Activated CD4-positive, alpha-beta T cell treated with anti-CD3 and anti-CD28 coated beads, Interleukin-2, amount 10 ng/mL, durations not matched to agents 24 days and 14 days (primary cell): ENCODE results near the gene MOB3B. TPM values are rescaled to one million over a fixed set of nuclear protein-coding genes. Genes with fewer than 3 reads are reported as not detected.
"Not testable (repeated sequence)": the region's sequence is repeated elsewhere in the genome, so short reads cannot be mapped to it uniquely, and the experiment has no call there.

ENCODE experiments used
- DNase-seq: peaks from one replicate; pipeline ENCODE4 v3.0.0; 2022
- H3K27ac Mint-ChIP-seq: one replicate; pipeline ENCODE4 v1.8.0; 2022; ENCODE audit warnings: mild to moderate bottlenecking, mixed read lengths
- H3K27me3 Mint-ChIP-seq: one replicate; pipeline ENCODE4 v1.8.0; 2022; ENCODE audit warnings: mixed read lengths
- H3K36me3 Mint-ChIP-seq: one replicate; pipeline ENCODE4 v1.8.0; 2022; ENCODE audit warnings: low read depth, mild to moderate bottlenecking, mixed read lengths
- H3K4me1 Mint-ChIP-seq: one replicate; pipeline ENCODE4 v1.8.0; 2021; ENCODE audit warnings: mixed read lengths
- H3K4me3 Mint-ChIP-seq: one replicate; pipeline ENCODE4 v1.8.0; 2022; ENCODE audit warnings: mild to moderate bottlenecking, moderate library complexity, mixed read lengths
- H3K9me3 Mint-ChIP-seq: one replicate; pipeline ENCODE4 v1.8.0; 2021; ENCODE audit warnings: mixed read lengths
- intact Hi-C: fragments of 100-400 bp; cut with micrococcal nuclease; formaldehyde crosslinking; loops from one replicate; pipeline ENCODE4 v1.15.1; 2023
- total RNA-seq: library from RNA; stranded (reverse); gene quantifications from 2 replicates; pipeline ENCODE4 v1.2.3, GENCODE V29; 2022

Gene MOB3B
- total RNA-seq, 1 donor from 2014 or later: 0.82 TPM

- peaks cover 3% of the 10 kb centered on the region for H3K27me3 Mint-ChIP-seq
- peaks cover 7% of the 10 kb centered on the region for H3K9me3 Mint-ChIP-seq
- H3K4me3 Mint-ChIP-seq: no peak overlapping the region
- no peaks in the 10 kb centered on the region for H3K36me3 Mint-ChIP-seq
- H3K27ac Mint-ChIP-seq: no peak overlapping the region
- intact Hi-C loops: no loop called here
- no peaks in the 10 kb centered on the region for H3K4me1 Mint-ChIP-seq
- DNase-seq: no peak
These were observed 78.3 kb downstream of the MOB3B start for GRCh38 chr9:27451207-27451797.

- Mint-ChIP-seq H3K9me3 (peaks cover 4% of the 10 kb centered on the region), H3K27ac (no peak overlapping the region), H3K27me3 (peaks cover 3% of the 10 kb centered on the region), H3K4me1 (no peaks in the 10 kb centered on the region), H3K4me3 (no peak overlapping the region), H3K36me3 (no peaks in the 10 kb centered on the region)
- intact Hi-C loops: no loop called here
- DNase-seq: no peak
These were observed 78.9 kb downstream of the MOB3B start for GRCh38 chr9:27450752-27451151.

GRCh38 chr9:27448356-27448755 is 81.3 kb downstream of the MOB3B start:
- intact Hi-C loops, H3K36me3 Mint-ChIP-seq, H3K9me3 Mint-ChIP-seq, H3K4me3 Mint-ChIP-seq, DNase-seq, H3K27ac Mint-ChIP-seq, H3K4me1 Mint-ChIP-seq, H3K27me3 Mint-ChIP-seq: not testable (repeated sequence)

DNA sequence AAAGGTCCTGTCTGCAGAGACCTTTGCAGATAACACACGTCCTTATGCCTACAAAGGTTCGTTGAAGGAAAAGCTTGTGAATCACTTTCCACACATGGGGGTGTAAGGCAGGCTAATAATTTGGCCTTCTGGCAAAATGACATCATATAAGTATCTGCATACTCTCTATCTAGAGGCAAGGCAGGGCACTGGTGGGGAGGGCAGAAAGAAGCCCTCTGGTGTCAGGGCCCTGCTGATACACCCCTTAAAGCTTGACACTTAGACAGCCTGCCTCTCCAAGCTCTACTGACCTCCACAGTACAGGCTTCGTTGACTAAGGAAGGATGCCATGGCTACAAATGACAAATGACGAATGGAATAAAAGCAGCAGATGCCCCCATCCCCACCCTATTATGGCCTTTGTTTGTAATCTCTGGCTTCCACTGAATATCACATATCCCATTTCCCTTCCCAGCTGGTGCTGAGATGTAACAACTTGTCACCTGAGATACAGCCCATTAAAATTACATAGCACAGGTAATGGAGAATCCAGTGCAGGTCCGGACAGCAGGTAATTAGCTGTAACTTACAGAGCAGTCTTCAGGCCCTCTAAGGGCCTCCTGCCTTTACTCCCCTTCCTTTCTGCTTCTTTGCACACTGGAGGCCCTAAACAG is 82.5 kb downstream of the MOB3B start:
- DNase-seq: no peak
- Mint-ChIP-seq H3K4me1 (no peaks in the 10 kb centered on the region), H3K27ac (no peak overlapping the region), H3K36me3 (no peaks in the 10 kb centered on the region), H3K27me3 (peaks cover 3% of the 10 kb centered on the region), H3K4me3 (no peak overlapping the region), H3K9me3 (no peaks in the 10 kb centered on the region)
- intact Hi-C loops: no loop called here

DNA sequence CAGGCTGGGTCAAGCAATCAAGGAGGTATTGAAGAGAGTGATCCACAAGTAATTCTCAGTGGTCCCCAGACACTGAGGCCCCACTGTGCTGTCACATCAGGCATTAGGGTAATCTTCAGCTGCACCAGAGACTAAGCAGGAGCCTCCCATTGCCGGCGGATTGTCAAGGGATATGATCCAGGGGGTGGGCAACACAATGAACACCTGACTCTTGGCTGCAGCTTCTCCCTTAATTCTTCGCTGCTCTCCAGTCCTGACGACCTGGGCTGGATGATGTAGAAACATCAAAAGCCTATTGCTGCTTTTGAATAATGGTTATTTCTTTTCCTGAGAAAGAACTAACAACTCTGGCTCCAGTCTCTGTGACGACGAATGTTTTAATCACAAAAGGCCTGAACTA is 83.9 kb downstream of the MOB3B start:
- no peaks in the 10 kb centered on the region for H3K27me3 Mint-ChIP-seq
- peaks cover 2% of the 10 kb centered on the region for H3K4me1 Mint-ChIP-seq
- intact Hi-C loops: no loop called here
- no peak overlapping the region for H3K4me3 Mint-ChIP-seq
- no peak overlapping the region for H3K27ac Mint-ChIP-seq
- DNase-seq: no peak
- H3K36me3 Mint-ChIP-seq: no peaks in the 10 kb centered on the region
- no peaks in the 10 kb centered on the region for H3K9me3 Mint-ChIP-seq

- intact Hi-C loops: no loop called here
- H3K4me1 Mint-ChIP-seq: peaks cover 2% of the 10 kb centered on the region
These were observed 84.5 kb downstream of the MOB3B start for GRCh38 chr9:27445057-27445595.

GRCh38 chr9:27442464-27442863 is 87.2 kb downstream of the MOB3B start:
- intact Hi-C loops: no loop called here
- no peak overlapping the region for H3K4me3 Mint-ChIP-seq
- no peaks in the 10 kb centered on the region for H3K36me3 Mint-ChIP-seq
- H3K27ac Mint-ChIP-seq: no peak overlapping the region
- no peaks in the 10 kb centered on the region for H3K9me3 Mint-ChIP-seq
- H3K27me3 Mint-ChIP-seq: no peaks in the 10 kb centered on the region
- H3K4me1 Mint-ChIP-seq: peaks cover 2% of the 10 kb centered on the region
- no peak for DNase-seq

More at GRCh38 chr9:27445057-27445595, 84.5 kb downstream of the MOB3B start:
- no peak for DNase-seq
- Mint-ChIP-seq H3K27me3 (no peaks in the 10 kb centered on the region), H3K4me3 (no peak overlapping the region), H3K9me3 (no peaks in the 10 kb centered on the region), H3K36me3 (no peaks in the 10 kb centered on the region), H3K27ac (no peak overlapping the region)

- Mint-ChIP-seq H3K4me3 (no peak overlapping the region), H3K36me3 (no peaks in the 10 kb centered on the region), H3K27me3 (no peaks in the 10 kb centered on the region), H3K4me1 (peaks cover 2% of the 10 kb centered on the region), H3K27ac (no peak overlapping the region), H3K9me3 (no peaks in the 10 kb centered on the region)
- intact Hi-C loops: no loop called here
- DNase-seq: no peak
These were observed 87.9 kb downstream of the MOB3B start for GRCh38 chr9:27441741-27442070.

GRCh38 chr9:27440888-27441740 is 88.5 kb downstream of the MOB3B start:
- Mint-ChIP-seq H3K4me1 (peaks cover 2% of the 10 kb centered on the region), H3K27ac (no peak overlapping the region), H3K27me3 (no peaks in the 10 kb centered on the region), H3K9me3 (no peaks in the 10 kb centered on the region), H3K4me3 (no peak overlapping the region), H3K36me3 (no peaks in the 10 kb centered on the region)
- DNase-seq: no peak
- intact Hi-C loops: no loop called here

DNA sequence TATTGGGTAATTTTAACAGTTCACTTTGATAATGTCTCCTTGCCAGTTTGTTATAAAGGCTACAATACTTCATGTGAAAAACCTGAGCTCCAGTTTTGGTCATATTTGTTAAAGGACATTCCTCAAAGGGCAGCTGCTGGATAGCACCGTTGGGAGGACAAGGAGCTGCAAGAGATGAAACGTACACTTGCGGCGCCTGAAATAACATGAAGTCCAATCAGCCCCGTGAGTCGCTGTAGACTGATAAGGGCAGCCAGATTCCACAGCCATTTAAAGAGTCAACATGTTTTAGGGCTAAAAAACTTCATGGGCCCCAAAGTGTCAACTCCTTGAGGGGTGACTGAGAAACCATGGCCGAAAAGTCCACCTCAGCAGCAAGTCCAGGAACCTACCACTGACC is 91.1 kb downstream of the MOB3B start:
- DNase-seq: no peak
- Mint-ChIP-seq H3K36me3 (no peaks in the 10 kb centered on the region), H3K27me3 (no peaks in the 10 kb centered on the region), H3K4me3 (no peak overlapping the region), H3K27ac (no peak overlapping the region), H3K4me1 (peaks cover 9% of the 10 kb centered on the region), H3K9me3 (no peaks in the 10 kb centered on the region)
- intact Hi-C loops: no loop called here

DNA sequence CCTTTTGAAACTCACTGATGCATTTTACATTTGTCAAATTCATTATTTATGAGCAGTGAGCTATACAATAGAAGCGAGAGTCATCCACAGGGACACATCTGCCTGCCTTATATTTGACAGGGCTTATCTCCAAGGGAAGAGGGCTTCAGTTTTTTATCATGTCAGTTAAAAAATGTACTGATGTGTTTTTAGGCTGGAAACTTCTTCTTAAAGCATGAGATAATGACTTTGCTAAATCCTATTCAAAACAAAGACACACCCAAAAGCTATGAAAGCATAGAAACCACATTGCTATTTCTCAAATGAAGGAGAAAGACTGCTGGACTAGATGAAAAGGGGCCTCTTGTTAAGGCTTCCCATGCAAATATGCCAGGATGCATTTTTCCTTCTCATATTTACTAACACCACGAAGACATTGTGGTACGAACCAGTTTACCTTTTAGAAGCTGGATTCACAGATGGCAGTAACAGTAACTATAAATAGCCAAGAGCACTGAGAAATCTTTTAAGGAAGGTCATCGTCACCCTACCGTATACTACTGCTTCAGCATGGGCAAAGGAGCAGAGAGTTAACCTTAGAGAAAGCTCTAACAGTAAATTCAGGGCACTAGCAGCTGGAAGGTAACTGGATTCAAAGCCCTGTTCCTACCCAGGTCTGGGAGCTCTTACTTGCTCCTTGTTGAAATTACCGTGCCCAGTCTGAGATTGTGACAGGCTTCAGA is 91.8 kb downstream of the MOB3B start:
- intact Hi-C loops: no loop called here
- H3K27ac Mint-ChIP-seq: no peak overlapping the region
- no peak for DNase-seq

GRCh38 chr9:27436234-27436633 is 93.4 kb downstream of the MOB3B start:
- no peaks in the 10 kb centered on the region for H3K27me3 Mint-ChIP-seq
- H3K4me3 Mint-ChIP-seq: no peak overlapping the region
- H3K27ac Mint-ChIP-seq: no peak overlapping the region
- intact Hi-C loops: no loop called here
- H3K9me3 Mint-ChIP-seq: no peaks in the 10 kb centered on the region
- H3K36me3 Mint-ChIP-seq: no peaks in the 10 kb centered on the region
- no peak for DNase-seq
- peaks cover 14% of the 10 kb centered on the region for H3K4me1 Mint-ChIP-seq

More for the DNA sequence above, 91.8 kb downstream of the MOB3B start:
- no peaks in the 10 kb centered on the region for H3K9me3 Mint-ChIP-seq
- H3K4me1 Mint-ChIP-seq: peaks cover 9% of the 10 kb centered on the region
- H3K36me3 Mint-ChIP-seq: no peaks in the 10 kb centered on the region
- no peaks in the 10 kb centered on the region for H3K27me3 Mint-ChIP-seq
- no peak overlapping the region for H3K4me3 Mint-ChIP-seq

GRCh38 chr9:27433631-27434325 is 95.8 kb downstream of the MOB3B start:
- no peaks in the 10 kb centered on the region for H3K9me3 Mint-ChIP-seq
- H3K27ac Mint-ChIP-seq: no peak overlapping the region
- H3K27me3 Mint-ChIP-seq: no peaks in the 10 kb centered on the region
- H3K4me1 Mint-ChIP-seq: peaks cover 14% of the 10 kb centered on the region
- H3K4me3 Mint-ChIP-seq: no peak overlapping the region
- intact Hi-C loops: loop anchor here (5.0 kb wide), 1 partner anchor 66 kb away; no protein-coding TSS in a partner anchor
- DNase-seq: no peak
- no peaks in the 10 kb centered on the region for H3K36me3 Mint-ChIP-seq
